CD4-positive, alpha-beta T cell treated with Interferon gamma for 1 hour (primary cell): ENCODE data around the gene OXSM.

Source experiments
- DNase-seq: peaks from one replicate; pipeline ENCODE4 v3.0.0-alpha.2; 2020

Gene OXSM

DNA sequence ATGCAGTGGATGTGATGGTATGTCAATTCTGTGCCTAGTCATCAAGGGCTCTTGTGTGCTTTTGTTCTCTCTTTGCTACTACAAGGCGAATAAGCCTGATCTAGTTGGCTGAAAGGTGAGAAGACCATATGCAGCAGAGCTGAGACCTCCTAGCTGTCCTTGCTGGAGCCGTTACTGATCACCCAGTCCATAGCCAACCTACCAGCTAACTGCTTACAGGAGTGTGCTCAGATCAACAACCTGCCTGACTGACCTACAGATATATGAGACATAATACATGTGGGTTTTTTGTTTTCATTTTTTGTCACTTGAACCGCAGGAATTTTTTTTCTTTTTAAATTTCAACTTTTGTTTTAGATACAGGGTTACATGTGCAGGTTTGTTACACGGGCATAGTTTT, 22.8 kb downstream of the OXSM start:
- DNase-seq = no peak

DNA sequence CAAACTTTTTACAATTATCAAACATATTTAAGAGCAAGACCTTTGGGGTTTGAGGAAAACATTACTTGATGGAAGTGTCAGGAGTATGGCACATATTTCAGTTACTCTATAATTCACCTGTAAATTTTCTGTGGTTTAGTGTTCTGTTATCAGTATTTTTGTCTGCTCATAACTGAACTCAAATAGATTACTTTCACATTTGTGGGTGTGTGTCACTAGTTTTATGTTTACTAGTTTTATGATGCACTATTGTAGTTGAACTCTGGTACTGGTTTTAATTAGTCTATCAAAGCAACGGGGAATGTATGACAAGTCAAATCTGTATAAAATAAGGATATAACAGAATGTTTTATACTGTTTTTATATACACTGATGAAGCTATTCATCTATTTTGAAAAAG, 27.2 kb downstream of the OXSM start:
- DNase-seq = no peak

DNA sequence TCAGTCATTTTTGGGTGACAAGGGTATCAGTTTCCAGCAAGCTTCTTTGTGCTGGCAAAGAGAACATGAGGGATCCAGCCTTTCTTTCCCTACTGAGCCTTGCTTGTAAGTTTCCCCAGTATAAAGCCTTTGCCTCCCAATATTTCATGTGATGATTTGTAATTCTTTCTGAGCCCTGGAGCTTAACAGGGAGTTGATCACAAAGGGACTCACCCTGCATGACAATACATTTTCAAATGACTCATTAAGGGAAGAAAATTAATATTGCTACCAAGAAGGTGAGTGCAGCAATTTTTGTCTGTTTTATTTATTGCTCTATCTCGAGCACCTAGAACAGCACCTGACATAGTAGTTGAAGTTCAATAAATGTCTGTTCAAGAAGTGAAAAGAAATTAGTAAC, 27.7 kb downstream of the OXSM start:
- DNase-seq = no peak

DNA sequence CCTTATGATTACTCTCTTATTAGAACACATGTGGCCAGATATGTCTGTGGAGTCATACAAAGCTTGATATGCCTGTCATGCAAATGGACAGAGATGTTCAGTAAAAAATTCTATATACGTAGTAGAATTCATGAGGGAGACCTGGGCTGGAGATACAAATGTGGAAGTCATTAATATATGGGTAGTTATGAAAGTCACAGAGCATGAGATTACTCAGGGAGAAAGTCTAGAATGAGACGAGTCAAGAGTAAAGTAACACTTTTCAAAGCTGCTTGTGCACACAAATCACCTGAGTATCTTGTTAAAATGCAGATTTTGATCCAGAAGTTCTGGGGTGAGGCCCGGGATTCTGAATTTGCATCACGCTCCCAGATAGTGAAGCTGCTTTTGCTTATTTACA, 28.4 kb downstream of the OXSM start:
- DNase-seq = no peak

DNA sequence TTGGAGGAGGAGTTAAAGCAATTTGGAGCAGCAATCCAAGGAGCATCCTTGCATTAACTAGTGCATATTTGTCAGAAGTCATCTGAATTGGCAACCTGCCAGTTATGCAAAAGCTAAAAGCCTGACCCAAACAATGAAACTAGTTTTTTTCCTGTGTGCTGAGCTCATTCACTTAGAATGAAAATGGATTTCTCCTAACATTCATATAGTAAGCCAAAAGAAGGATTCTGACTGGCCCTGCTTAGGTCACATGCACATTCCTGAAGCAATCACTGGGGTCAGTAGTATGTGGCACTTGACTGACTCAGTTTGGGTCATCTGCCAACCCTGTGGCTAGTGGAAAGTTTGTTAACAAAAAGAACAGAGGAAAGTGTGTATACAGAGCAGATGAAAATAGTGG, 30.5 kb downstream of the OXSM start:
- no peak for DNase-seq

DNA sequence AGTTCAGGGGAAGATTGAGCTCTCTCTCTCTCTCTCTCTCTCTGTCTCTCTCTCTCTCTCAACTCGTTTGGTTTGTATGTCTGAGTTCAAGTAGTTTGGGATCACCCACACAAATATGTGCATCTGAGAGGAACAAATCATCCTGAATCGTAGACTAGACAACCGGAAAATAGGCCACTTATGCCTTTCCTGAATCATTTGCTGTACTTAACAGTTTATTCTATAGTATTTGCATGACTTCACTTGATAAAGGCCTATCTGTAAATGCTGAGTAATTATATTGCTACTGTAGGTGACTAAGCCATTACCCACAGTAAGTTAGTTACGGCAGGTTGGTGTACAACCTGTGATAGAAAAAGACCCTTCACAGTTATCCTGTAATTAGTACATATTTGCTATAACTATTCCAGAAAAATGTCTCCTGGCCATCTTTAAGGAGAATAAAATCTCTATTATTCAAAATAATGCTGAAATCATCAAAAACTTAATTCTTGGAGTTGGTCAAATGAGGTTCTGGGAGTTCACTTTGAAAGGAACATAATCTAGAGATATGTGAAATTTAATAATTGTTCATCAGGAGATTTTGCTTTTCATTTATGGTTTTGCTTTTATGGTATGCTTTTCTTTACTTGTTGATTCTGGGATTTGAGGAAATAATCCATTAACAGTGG, 31.1 kb downstream of the OXSM start:
- DNase-seq = no peak

DNA sequence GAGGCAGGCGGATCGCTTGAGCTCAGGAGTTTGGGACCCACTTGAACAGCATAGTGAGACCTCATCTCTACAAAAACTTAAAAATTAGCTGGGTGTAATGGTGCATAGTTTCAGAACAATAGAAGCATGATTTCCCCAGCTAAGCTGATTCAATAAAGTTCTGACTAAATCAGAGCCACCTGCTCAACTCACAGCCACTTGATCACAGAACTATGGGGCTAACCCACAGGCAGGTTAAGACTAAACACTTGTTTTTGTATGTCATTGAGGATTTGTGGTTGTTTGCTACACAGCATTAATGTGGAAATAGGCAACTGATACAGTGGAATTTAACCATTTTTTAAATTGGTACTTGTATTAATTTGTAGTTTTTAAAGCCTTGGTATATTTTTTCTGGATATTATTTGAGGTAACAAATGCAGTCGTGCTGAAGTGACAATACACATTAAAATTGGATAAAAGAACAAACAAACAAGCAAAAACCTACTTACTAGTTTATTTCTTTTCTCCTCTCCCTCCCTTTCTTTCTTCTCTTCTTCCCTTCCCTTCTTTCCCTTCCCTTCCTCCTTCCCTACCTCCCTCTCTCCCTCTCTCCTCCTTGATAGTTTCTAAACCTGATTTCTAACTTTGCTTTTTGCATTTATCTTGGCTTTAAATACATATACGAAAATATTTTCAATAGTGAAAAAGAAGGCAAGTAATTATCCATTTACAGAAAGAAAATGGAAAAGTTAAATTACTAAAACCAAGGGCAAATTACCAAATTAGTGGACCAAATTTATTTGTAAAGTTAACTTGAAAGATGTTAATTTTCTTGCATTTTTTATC, 32.1 kb downstream of the OXSM start:
- DNase-seq = no peak

DNA sequence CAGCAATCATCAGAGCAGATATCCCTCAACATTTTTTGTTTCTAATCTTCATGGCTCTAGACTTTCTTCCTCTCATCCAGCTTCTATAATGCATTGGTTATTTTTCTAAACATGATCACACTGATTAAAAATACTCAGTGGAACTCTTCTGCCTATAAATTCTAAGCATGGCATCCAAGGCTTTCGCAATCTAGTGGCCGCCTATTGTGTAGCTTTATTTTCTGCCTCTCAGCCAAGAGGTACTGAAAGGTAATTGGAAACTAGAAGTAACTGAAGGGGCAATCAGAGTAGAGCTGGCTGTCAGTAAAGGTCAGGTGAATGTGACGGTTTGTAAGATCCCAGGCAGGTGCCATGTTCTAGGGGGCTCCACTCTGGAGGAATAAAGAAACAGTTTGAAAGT, 33.4 kb downstream of the OXSM start:
- DNase-seq = no peak

DNA sequence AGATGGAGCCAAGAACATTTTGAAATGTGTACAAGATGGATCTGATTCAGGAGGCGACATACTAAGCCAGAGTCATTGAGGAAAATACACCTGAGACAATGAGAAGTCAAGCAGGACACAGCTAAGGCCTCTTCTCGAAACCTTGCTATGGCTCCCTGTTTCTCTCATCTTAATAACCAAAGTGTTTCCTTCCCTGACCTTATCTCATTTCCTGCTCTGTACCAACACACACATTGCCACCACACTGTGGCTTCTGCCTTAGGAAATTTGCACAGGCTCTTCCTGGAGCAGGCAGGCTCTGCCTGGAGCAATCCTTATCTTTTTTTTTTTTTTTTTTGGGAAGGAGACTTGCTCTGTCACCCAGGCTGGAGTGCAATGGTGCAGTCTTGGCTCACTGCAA, 36.6 kb downstream of the OXSM start:
- DNase-seq = no peak

DNA sequence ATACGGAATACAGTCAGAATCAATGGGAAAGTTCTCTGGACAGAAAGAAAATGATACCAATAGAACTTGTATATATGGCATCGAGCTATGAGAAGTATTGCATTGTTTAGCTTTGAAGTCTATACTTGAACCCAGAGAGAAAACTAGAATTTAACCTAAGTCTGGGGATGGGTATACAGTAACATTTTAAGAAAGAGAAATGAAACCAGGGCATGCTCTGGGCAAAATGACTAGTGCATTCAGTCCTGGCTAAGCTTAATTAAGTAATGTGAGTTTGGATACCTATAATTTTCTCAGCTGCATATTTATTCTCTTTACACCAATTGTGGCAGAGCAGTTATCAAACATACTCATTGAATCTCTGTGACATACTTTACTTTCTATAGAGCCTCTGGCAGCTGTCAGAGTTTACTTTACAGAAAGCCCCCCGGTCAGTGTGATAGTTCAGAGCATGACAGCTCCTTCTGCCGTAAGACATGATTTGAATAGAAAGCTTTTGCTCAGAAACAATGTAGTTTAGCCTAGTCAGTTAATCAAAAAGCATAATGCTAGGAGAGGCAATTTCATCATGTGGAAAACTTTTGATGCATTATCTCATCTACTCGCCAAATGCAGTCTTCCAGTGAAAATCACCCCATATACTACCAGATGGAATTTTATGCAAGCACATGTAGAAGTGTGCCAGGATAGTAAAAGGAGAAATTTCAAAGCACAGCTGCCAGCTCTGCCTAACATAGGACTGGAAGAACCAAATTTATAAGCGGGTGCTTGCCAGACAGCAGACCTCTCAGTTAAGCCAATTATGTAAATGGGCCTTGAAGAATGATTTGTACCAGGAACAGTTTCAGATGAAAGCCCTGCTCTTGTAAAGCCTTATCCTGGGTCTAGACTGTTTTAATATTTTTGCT, 40.7 kb downstream of the OXSM start:
- no peak for DNase-seq

DNA sequence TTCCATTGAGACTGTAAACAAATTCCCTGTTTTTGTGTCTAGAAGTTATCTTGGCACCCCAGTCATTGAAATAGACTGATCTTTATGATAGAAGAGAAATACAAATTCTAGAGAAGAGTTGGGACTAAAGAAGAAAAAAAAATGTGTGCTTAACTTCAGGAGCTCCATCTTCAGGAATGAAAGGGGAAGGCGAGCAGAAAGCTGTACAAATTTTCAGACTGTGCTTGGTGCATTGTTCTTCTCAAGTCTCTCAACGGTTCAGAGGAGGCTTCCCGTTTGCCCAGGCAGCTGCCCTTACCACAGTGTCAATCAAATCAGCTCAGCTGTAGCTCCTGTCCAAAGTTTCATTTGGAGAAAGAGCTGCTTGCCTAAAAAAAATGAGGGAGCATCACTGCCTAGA, 41.7 kb downstream of the OXSM start:
- no peak for DNase-seq

DNA sequence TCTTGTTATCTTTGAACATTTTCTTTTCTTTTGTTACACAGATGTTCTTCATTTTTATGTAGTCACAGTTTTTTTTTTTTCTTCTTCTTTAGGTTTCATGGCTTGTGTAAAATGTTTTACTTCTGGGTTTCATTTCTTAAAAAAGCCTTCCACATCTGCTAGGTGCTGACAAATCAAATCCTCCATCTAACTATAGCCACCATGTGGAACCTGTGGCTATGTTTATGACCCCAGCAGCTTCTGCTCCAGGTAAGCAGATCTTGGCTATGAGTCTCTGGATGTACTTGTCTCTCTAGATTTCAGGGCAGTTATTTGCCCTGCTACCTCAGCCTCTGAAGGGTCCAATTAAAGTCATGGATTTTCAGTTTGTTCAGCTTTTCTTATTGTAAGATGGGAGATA, 44.5 kb downstream of the OXSM start:
- no peak for DNase-seq

DNA sequence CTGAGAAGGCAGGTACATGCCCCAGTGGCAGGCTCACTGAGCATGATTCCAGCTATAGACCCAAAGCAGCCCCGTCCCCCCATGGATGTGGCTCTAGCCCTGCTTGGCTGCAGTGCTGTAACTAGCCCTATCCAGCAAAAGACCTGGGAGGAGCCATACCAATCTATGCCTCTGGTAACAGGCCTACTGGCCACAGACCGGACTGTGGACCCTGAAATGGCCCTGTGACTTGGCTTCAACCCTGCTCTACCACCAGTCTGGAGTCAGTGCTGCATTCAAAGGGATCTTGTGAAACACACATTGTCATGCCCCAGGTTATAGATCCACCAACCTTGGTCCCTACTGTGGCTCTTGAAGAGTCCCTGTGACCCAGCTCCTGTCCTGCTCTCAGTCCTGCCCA, 46.7 kb downstream of the OXSM start:
- DNase-seq = no peak

DNA sequence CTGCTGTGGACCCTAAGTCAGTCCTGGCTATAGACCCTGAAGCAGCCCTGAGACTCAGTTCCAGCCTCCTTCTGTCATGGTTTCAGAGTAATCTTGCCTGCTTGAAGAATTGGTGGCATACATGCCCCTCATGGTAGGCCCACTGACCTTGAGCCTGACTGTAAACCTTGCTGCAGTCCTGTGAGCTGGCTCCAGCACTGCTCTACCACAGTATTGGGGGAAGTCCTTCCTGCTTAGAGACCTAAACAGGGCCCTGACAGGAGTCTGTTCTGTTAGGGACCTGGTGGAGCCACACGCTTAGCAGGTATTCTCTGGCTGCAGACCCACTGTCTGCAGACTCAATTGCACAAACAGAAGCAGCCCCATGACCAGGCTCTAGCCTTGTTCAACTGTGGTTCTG, 47.1 kb downstream of the OXSM start:
- no peak for DNase-seq

DNA sequence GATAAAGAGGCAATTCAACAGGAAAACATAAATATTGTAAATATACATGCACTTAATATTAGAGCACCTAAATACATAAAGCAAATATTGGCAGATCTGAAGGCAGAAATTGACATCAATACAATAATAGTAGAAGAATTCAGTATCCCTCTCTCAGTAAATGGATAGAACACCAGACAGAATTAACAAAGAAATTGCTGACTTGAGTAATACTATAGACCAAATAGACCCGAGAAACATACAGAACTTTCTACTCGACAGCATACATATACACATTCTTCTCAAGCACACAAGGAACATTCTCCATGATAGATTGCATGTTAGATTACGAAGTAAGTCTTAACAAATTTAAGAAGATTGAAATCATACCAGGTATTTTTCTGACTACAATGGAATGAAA, 50.2 kb downstream of the OXSM start:
- DNase-seq = no peak

DNA sequence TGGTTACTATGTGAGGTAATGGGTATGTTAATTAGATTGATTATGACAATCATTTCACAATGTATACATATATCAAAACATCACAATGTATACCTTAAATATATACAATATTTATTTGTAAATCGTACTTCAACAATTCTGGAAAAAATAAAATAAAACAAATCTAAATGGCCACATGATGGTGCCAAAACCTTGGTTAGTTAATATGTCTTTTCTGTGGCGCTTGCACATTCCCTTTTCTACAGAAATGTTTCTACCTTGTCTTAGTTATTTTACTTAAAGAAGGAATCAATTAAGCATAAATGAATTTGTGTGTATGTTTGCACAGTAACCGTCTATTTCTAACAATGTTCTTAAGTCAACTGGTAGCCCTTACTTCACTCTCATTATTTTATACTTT, 53.4 kb downstream of the OXSM start:
- DNase-seq = no peak
